Fibroblast of mammary gland (primary cell): Measurements from ENCODE around the gene MED12L.

Source experiments
- DNase-seq: peaks from one replicate; pipeline ENCODE4 v3.0.0-alpha.2; 2010; ENCODE audit warnings: low read depth
- H3K4me3 ChIP-seq: 2 replicates; pipeline ENCODE4 v1.5.1; 2011; ENCODE audit warnings: low read depth, mild to moderate bottlenecking, low read length, moderate library complexity; ENCODE audit not compliant: control insufficient read depth
- CTCF ChIP-seq: conservative IDR thresholded peaks from 2 replicates; pipeline ENCODE4 v1.5.1; 2011; ENCODE audit warnings: low read depth, low read length, inconsistent platforms; ENCODE audit not compliant: control insufficient read depth, insufficient read depth

Gene MED12L

GRCh38 chr3:151460228-151460627 is 374.8 kb downstream of the MED12L start:
- H3K4me3 ChIP-seq, result no peak overlapping the region
- no peak for TF ChIP-seq CTCF
- DNase-seq, result peak; percentile 35

GRCh38 chr3:151460774-151461450 is 375.4 kb downstream of the MED12L start, which contains the start of gene IGSF10:
Gene IGSF10 (minus strand): TSS chr3:151461061. CDS start chr3:151458709, 2,352 bp downstream.
- TF ChIP-seq CTCF, result no peak
- DNase-seq, result no peak
- H3K4me3 ChIP-seq, result peak within 1 kb of the TSS; percentile 49

GRCh38 chr3:151462278-151462780 is 376.9 kb downstream of the MED12L start:
- no peak for DNase-seq
- TF ChIP-seq CTCF, result no peak
- H3K4me3 ChIP-seq, result no peak overlapping the region

DNA sequence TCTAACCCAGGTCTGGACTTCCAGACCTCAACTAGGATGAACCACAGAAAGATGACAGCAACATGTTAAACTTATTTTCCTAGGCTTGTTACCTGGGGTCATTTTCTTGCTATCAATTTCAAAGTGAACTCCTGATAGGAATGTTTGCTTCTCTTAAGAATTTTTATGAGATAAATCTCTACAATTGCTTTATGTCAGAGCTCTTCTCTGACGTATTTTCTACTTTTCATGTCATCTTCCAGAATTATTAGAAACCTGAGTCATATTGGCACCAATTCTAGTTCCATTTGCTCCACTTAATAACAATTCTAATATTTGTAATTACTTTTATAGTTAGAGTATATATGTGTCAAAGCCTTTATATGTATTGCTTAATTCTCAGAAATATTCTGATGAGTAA is 377.5 kb downstream of the MED12L start:
- DNase-seq, result no peak
- no peak overlapping the region for H3K4me3 ChIP-seq
- no peak for TF ChIP-seq CTCF

DNA sequence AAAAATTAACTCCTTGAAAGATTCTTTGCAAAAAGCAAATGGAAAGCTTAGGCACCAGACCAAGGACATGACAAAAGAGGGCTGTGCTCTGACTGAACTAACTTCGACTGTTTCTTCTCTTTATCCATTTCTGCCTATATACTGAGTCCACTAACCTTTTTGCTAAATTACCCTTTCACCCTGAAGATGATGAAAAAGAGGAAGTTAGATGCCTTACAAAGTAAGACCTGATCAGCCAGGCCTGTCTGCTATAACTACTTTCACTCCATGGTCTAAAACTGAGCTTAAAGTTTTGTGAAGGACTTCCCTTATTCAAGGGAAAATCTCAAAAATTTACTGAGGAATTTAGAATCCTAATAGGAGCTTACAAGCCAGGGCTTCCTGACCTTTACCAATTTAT is 381.6 kb downstream of the MED12L start:
- DNase-seq, result no peak
- TF ChIP-seq CTCF, result no peak
- H3K4me3 ChIP-seq, result no peak overlapping the region

GRCh38 chr3:151468284-151468917 is 382.9 kb downstream of the MED12L start:
- peak; percentile 93 for TF ChIP-seq CTCF
- peak; percentile 71 for DNase-seq
- H3K4me3 ChIP-seq, result no peak overlapping the region
